Body of pancreas (tissue), 4 donors: Measurements from ENCODE around the gene STRA6. TPM values are rescaled to one million over a fixed set of nuclear protein-coding genes. Genes with fewer than 3 reads are reported as not detected.

Source experiments
- ATAC-seq: fragments of 150-250 bp; one replicate; pipeline ENCODE4 v1.9.1; 2016
- DNase-seq, 4 donors: peaks; one replicate each; pipeline ENCODE4 v3.0.0-alpha.2; 2019
- H3K27ac ChIP-seq, 4 donors: fragments of 200-600 bp; sonication (generic); 1 replicate in 3 of 4; 2 replicates in 1 of 4; pipeline versions ENCODE4 v1.5.1 to v1.6.1; 2016 to 2019; ENCODE audit warnings: mild to moderate bottlenecking in 1 of 4, mixed read lengths in 1 of 4, moderate library complexity in 1 of 4
- H3K27me3 ChIP-seq, 2 donors: fragments of 200-600 bp; sonication (generic); one replicate each; pipeline ENCODE4 v1.6.0; 2016; ENCODE audit warnings: mild to moderate bottlenecking in 1 of 2
- H3K36me3 ChIP-seq, 2 donors: fragments of 200-600 bp; sonication (generic); replicated peaks in 1 of 2; 2 replicates each; pipeline ENCODE4 v1.5.1; 2016; ENCODE audit warnings: low read depth in 2 of 2; ENCODE audit not compliant: insufficient read depth in 1 of 2
- H3K4me1 ChIP-seq: fragments of 200-600 bp; sonication (generic); one replicate; pipeline ENCODE4 v1.6.0; 2016
- H3K4me3 ChIP-seq, 2 donors: fragments of 200-600 bp; sonication (generic); 1 replicate in 1 of 2; 2 replicates in 1 of 2; pipeline ENCODE4 v1.5.1; 2016 to 2019
- H3K9me3 ChIP-seq, 3 donors: fragments of 200-600 bp; sonication (generic); 1 replicate in 2 of 3; 2 replicates in 1 of 3; pipeline ENCODE4 v1.5.1; 2016
- CTCF ChIP-seq, 7 experiments: fragments of 450-650 bp in 4 of 7; fragments of 200-600 bp in 3 of 7; sonication (generic) in 3 of 7; IDR thresholded peaks; one replicate each; pipeline ENCODE4 v1.5.1; 2016 to 2019; ENCODE audit warnings: antibody characterized with exemption in 7 of 7
- POLR2A ChIP-seq, 3 donors: fragments of 450-650 bp; IDR thresholded peaks; one replicate each; pipeline ENCODE4 v1.6.1; 2016; ENCODE audit warnings: antibody characterized with exemption in 3 of 3, mild to moderate bottlenecking in 2 of 3
- WGBS, 2 donors: methylation state at CpG; one replicate each; pipeline ENCODE4 v1.1.5; 2017; 5-methylcytosine and 5-hydroxymethylcytosine counted together
- intact Hi-C: fragments of 100-400 bp; cut with DNase I; formaldehyde crosslinking; loops from one replicate; pipeline ENCODE4 v1.15.1; 2023
- total RNA-seq, 2 donors: library from RNA; depleted of rRNA; stranded (reverse); fragments of >200 nt; gene quantifications; one replicate each; pipeline ENCODE4 v1.1.0, GENCODE V29; 2016

STRA6 gene
- total RNA-seq, 2 donors from 2014 or later = not detected

- peak; percentile 20 for ATAC-seq
These were observed 29.0 kb downstream of the STRA6 start, which contains the start of gene ISLR for GRCh38 chr15:74173380-74174218. ISLR (plus strand) TSS chr15:74173710; CDS start chr15:74174859, 1,149 bp downstream.

GRCh38 chr15:74172701-74173379, 29.7 kb downstream of the STRA6 start:
- TF ChIP-seq POLR2A (IDR thresholded peaks at IDR 0.05) (no peak), CTCF (IDR thresholded peaks at IDR 0.05) (no peak)
- Histone ChIP-seq H3K27ac (peak overlapping the region in 1 of 4 donors; percentile 5), H3K36me3 (no peaks in the 10 kb centered on the region), H3K4me1 (no peaks in the 10 kb centered on the region), H3K27me3 (no peaks in the 10 kb centered on the region), H3K4me3 (no peak overlapping the region), H3K9me3 (no peaks in the 10 kb centered on the region)
- 61 to 63% methylated on average over 11 to 13 of the region's 13 CpGs for WGBS, 2 donors
- intact Hi-C loops = no loop called here
- DNase-seq (peak in 2 of 4 donors; percentile 24 to 26), ATAC-seq (no peak)

More at GRCh38 chr15:74173380-74174218, 29.0 kb downstream of the STRA6 start, which contains the start of gene ISLR:
- Histone ChIP-seq H3K9me3 (no peaks in the 10 kb centered on the region), H3K4me3 (no peak within 1 kb of the TSS), H3K27me3 (no peaks in the 10 kb centered on the region), H3K4me1 (no peaks in the 10 kb centered on the region), H3K27ac (peak within 1 kb of the TSS in 1 of 4 donors; percentile 44), H3K36me3 (no peaks in the 10 kb centered on the region)
- WGBS, 2 donors = 58 to 60% methylated on average over 18 to 20 of the region's 20 CpGs
- TF ChIP-seq CTCF (IDR thresholded peaks at IDR 0.05) (no peak), POLR2A (IDR thresholded peaks at IDR 0.05) (no peak)
- intact Hi-C loops = no loop called here
- DNase-seq = peak in 2 of 4 donors; percentile 9 to 22

DNA sequence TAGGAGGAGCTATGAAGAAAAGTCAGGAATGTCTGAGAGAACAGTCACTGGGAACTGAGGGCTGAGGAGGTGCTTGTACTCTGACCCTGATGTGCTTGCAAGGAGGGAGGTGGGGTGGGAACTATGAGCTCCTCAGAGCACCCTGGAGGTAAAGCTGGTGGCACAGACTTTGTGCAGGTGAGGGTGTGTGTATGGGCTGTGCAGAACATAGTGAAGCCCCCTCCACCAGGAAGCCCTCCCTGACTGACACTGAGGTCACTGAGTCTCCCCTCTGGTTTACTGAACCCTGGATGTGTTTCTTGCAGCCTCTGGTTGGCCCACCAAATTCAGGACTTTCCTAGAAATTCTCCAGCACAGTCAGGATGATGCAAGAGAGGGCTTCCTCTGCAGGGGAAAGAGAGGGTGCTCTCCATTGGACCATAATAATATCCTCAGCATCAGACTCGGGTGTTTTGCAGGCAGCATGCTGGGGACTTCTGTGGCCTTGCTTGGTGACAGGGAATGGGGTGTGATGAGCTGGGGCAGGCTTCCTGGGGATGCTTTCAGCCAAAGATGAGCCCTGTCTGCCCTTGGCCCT, 30.5 kb downstream of the STRA6 start:
- DNase-seq (no peak), ATAC-seq (no peak)
- H3K27me3 ChIP-seq = no peaks in the 10 kb centered on the region
- H3K9me3 ChIP-seq = no peaks in the 10 kb centered on the region
- TF ChIP-seq CTCF (IDR thresholded peaks at IDR 0.05) = no peak
- no peak for TF ChIP-seq POLR2A (IDR thresholded peaks at IDR 0.05)
- WGBS, 2 donors = 77 to 90% methylated on average over 1 of the region's 1 CpG
- H3K4me3 ChIP-seq = no peak overlapping the region
- H3K27ac ChIP-seq = peak overlapping the region in 1 of 4 donors; percentile 5
- H3K36me3 ChIP-seq = no peaks in the 10 kb centered on the region
- intact Hi-C loops = no loop called here
- no peaks in the 10 kb centered on the region for H3K4me1 ChIP-seq

GRCh38 chr15:74170875-74171578, 31.6 kb downstream of the STRA6 start:
- TF ChIP-seq POLR2A (IDR thresholded peaks at IDR 0.05) = no peak
- TF ChIP-seq CTCF (IDR thresholded peaks at IDR 0.05) = no peak
- Histone ChIP-seq H3K27me3 (no peaks in the 10 kb centered on the region), H3K9me3 (no peaks in the 10 kb centered on the region), H3K36me3 (no peaks in the 10 kb centered on the region), H3K4me1 (no peaks in the 10 kb centered on the region), H3K4me3 (no peak overlapping the region), H3K27ac (no peak overlapping the region)
- intact Hi-C loops = no loop called here
- DNase-seq (no peak), ATAC-seq (no peak)
- 78 to 84% methylated on average over 6 to 7 of the region's 7 CpGs for WGBS, 2 donors
